Activated CD8-positive, alpha-beta memory T cell treated with anti-CD3 and anti-CD28 coated beads, Interleukin-2, amount 10 ng/mL, durations not matched to agents 7 days and 5 days (primary cell): ENCODE data around the gene HIGD1B. TPM values are rescaled to one million over a fixed set of nuclear protein-coding genes. Genes with fewer than 3 reads are reported as not detected.

Source experiments
- ATAC-seq: fragments of 150-1000 bp; cut with Tn5 transposase; one replicate; pipeline ENCODE4 v1.10.0; 2021; ENCODE audit warnings: moderate library complexity
- CTCF ChIA-PET: fragments of 350-600 bp; sonication (Branson Sonifier 250); formaldehyde crosslinking; loops from one replicate; lab custom pipeline; 2021; ENCODE audit warnings: antibody characterized with exemption; lab: Charles Lee
- DNase-seq: peaks from one replicate; pipeline ENCODE4 v3.0.0-alpha.2; 2020
- H3K27ac Mint-ChIP-seq: one replicate; pipeline ENCODE4 v1.8.0; 2021; ENCODE audit warnings: mild to moderate bottlenecking, mixed read lengths
- H3K27me3 Mint-ChIP-seq: one replicate; pipeline ENCODE4 v1.8.0; 2021; ENCODE audit warnings: mixed read lengths
- H3K36me3 Mint-ChIP-seq: one replicate; pipeline ENCODE4 v1.8.0; 2021; ENCODE audit warnings: mild to moderate bottlenecking, mixed read lengths
- H3K4me1 Mint-ChIP-seq: one replicate; pipeline ENCODE4 v1.8.0; 2021; ENCODE audit warnings: mixed read lengths
- H3K4me3 Mint-ChIP-seq: one replicate; pipeline ENCODE4 v1.8.0; 2021; ENCODE audit warnings: mild to moderate bottlenecking, moderate library complexity, mixed read lengths
- H3K9me3 Mint-ChIP-seq: one replicate; pipeline ENCODE4 v1.8.0; 2022; ENCODE audit warnings: low read depth, mixed read lengths
- total RNA-seq, 2 experiments: library from RNA; stranded (reverse); gene quantifications; one replicate each; pipeline ENCODE4 v1.2.3, GENCODE V29; 2021

HIGD1B gene
- total RNA-seq, 2 experiments from 2014 or later: not detected

DNA sequence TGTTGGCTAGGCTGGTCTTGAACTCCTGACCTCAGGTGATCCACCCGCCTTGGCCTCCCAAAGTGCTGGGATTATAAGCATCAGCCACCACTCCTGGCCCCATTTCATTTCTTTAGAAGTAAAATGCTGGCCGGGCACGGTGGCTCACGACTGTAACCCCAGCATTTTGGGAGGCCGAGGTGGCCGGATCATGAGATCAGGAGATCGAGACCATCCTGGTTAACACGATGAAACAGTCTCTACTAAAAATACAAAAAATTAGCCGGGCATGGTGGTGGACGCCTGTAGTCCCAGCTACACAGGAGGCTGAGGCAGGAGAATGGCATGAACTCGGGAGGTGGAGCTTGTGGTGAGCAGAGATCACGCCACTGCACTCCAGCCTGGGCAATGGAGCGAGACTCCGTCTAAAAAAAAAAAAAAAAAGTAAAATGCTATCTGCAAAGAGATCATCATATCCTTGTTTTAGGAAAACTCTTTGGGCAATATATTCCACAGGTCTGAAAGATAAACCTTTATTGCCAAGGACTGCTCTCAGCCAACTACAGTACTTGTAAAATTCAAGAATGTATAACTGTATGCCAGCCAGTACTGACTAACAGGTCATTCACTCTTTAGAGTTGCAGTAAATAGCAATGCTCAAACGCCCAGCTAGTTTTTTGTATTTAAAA lies 21.4 kb upstream of the HIGD1B start:
- Mint-ChIP-seq H3K36me3 (peaks cover 3% of the 10 kb centered on the region), H3K4me3 (no peak overlapping the region)
- CTCF ChIA-PET: interaction anchor here (0.6 to 1.0 kb wide), 2 partner anchors 47 to 565 kb away, joined by 3 read pairs; no protein-coding TSS in a partner anchor

DNA sequence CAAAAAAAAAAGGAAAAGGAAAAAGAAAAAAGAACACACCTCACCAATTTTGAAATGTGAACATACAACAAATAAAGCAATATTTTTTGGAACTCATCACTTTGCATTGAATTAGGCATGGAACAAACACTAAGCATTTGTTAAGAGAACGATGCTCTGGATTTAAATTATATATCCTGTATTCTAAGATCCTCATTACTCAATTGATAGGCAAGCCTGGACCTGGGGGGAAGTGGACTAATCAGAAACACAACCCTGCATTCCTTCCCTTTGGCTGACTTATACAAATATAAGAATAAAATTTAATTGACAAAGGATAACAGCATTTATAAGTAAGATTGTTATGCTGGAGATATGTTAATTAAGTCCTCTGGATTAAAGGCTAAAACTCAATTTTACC lies 19.8 kb upstream of the HIGD1B start:
- Mint-ChIP-seq H3K36me3 (peaks cover 3% of the 10 kb centered on the region), H3K9me3 (no peaks in the 10 kb centered on the region), H3K27me3 (peaks cover 55% of the 10 kb centered on the region), H3K4me3 (no peak overlapping the region), H3K4me1 (peaks cover 6% of the 10 kb centered on the region), H3K27ac (no peak overlapping the region)
- DNase-seq (no peak), ATAC-seq (no peak)
- CTCF ChIA-PET: interaction anchor here (1.7 kb wide), 1 partner anchor 48 kb away, joined by 13 read pairs; no protein-coding TSS in a partner anchor

More for the DNA sequence above, 21.4 kb upstream of the HIGD1B start:
- DNase-seq (no peak), ATAC-seq (no peak)
- H3K9me3 Mint-ChIP-seq: no peaks in the 10 kb centered on the region
- H3K27ac Mint-ChIP-seq: no peak overlapping the region
- peaks cover 39% of the 10 kb centered on the region for H3K27me3 Mint-ChIP-seq
- peaks cover 6% of the 10 kb centered on the region for H3K4me1 Mint-ChIP-seq

DNA sequence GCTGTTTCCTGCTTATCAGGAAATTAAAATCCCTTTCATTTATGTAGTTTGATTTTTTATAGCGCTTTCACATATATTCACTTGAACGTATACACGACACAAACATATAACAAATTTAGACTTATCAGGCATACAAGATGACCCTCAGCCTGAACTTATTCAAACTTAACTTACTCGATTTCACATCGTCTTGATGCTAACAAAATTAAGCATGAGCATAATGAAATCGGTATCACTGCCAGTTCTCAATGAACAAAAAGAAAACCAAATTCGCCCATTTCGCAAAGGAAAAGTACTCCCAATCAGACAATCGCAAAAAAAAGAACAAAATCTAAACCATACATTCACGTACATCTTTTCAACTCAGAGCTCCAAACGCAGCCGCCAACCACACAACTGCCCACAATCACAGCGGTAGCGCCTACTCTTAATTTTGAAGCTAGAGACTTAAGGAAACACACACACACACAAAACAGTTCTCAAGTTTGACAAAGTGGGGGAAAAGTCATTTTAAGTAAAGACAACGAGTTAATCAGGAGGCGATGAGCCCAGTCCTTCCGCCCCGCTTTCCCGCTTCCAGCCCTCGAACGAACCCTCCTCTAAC lies 18.7 kb upstream of the HIGD1B start:
- Mint-ChIP-seq H3K27ac (no peak overlapping the region), H3K4me1 (peaks cover 6% of the 10 kb centered on the region), H3K4me3 (peak overlapping the region; percentile 61), H3K36me3 (peaks cover 3% of the 10 kb centered on the region), H3K27me3 (peaks cover 64% of the 10 kb centered on the region), H3K9me3 (no peaks in the 10 kb centered on the region)
- CTCF ChIA-PET: interaction anchor here (1.0 to 1.7 kb wide), 2 partner anchors 50 to 54 kb away, joined by 4 to 13 read pairs; no protein-coding TSS in a partner anchor
- DNase-seq (peak; percentile 52), ATAC-seq (no peak)

DNA sequence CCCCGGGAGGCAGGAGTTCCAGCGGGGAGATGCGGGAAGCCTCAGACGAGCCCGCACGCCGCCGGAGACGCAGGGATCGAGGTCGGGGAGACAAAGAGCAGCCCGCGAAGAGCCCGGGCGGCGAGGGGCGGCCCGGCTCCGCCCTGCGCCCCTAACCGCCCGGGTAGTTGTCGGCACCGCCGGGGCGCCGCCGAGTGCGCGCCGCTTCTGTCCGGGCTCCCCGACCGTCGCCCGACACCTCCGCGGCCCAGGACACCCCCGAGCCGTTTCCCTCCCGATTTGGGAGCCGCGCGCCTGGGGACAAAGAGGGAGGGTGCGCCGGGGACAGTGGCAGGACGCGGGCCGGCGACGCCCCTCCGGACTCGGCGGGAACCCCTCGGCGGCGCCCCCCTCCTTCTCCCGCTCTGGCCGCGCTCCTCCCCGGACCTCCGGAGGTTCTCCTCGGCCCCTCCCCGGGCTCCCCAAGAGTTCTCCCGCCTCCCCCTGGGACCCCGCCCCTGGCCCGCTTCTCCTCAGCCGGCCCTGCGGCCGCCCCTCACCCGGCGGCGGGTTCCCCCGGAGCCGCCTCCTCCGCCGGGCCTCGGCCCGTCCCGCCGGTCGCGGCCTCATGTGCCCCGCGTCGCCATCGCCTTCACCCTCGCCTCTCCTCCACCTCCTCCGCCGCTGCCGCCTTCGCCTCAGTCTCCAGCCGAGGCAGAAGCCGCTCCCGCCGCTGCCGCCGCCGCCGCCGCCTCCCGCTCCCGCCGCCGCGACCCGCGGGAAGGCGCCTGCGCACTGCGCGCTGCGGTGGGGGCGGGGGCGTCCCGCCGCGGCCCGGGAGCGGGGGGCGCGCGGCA lies 17.9 kb upstream of the HIGD1B start, which contains the start of gene GJC1:
GJC1 (minus strand) TSS at position 765 of the 836 bp plus-strand sequence. CDS start 24,470 bp downstream, outside the sequence.
- no peak within 1 kb of the TSS for H3K27ac Mint-ChIP-seq
- CTCF ChIA-PET: interaction anchor here (1.5 to 2.9 kb wide), 3 partner anchors 50 to 306 kb away, joined by 4 to 21 read pairs (median 13); partner anchors contain the start of gene ACBD4
- H3K36me3 Mint-ChIP-seq: peaks cover 3% of the 10 kb centered on the region
- peaks cover 66% of the 10 kb centered on the region for H3K27me3 Mint-ChIP-seq
- peaks cover 6% of the 10 kb centered on the region for H3K4me1 Mint-ChIP-seq
- H3K4me3 Mint-ChIP-seq: peak within 1 kb of the TSS; percentile 61
- no peak for DNase-seq
- no peaks in the 10 kb centered on the region for H3K9me3 Mint-ChIP-seq
- peak; percentile 75 for ATAC-seq

DNA sequence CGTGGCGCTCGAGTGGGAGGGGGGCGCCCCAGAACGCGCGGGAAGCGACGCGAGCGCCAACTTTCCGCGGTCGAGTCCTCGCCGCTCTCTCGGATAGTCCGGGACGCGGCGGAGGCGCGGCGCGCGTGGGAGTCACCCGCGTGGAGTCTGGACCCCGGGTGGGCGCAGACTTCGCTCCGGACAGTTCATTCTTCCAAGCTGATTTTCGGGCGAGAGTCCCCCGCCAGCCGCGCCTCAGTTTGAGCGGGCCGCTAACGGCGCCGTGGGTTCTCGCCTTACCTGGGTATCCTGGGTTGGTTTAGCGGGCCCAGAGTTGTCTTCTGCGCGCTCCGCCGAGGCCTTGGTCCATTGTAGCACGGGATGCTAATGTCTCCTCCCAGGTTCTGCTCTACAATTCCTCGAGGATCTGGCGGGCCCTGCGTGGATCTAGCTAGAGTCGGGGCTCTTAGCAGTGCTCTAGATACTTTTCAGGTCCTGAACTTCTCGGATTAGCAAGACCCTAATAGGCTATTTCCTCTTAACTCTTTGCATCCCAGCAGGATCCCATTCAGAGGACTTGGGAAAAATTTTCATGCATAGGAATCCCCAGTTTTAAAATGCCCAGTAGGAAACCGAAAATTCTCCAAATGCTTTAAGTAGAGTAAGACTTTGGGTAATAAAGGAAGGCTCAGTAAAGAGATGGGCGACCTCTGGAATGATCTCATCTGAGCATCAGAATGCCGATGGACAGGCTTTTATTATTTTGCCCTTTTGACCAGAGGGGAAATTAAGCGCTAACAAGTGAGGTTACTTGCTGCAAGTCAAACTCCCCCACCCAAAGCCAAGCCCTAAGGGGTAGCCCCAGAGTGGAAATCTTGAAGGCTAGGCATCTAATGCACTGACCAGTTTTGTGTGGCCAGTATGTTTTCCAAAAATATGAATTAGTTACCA lies 17.1 kb upstream of the HIGD1B start:
- peak; percentile 37 for ATAC-seq
- CTCF ChIA-PET: interaction anchor here (0.5 to 2.9 kb wide), 3 partner anchors 52 to 322 kb away, joined by 3 to 21 read pairs (median 4); partner anchors contain the start of gene ACBD4
- Mint-ChIP-seq H3K27me3 (peaks cover 66% of the 10 kb centered on the region), H3K4me3 (peak overlapping the region; percentile 53), H3K27ac (no peak overlapping the region), H3K36me3 (peaks cover 3% of the 10 kb centered on the region), H3K4me1 (peaks cover 6% of the 10 kb centered on the region), H3K9me3 (no peaks in the 10 kb centered on the region)
- no peak for DNase-seq

DNA sequence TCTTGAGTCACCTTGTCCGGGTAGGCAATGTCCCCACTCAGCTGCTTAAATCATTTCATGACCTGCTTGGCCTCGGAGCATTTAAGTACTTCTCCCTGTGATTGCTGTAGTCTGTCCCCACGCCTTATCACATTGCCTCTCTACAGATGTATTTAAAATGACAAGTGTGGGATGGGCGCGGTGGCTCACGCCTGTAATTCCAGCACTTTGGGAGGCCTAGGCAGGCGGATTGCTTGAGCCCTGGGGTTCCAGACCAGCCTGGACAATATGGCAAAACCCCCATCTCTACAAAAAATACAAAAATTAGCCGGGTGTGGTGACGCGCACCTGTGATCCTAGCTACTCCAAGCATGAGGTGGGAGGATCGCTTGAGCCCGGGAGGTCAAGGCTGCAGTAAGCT lies 16.3 kb upstream of the HIGD1B start:
- Mint-ChIP-seq H3K36me3 (peaks cover 3% of the 10 kb centered on the region), H3K4me1 (peaks cover 6% of the 10 kb centered on the region), H3K27ac (no peak overlapping the region), H3K27me3 (peaks cover 64% of the 10 kb centered on the region), H3K4me3 (no peak overlapping the region), H3K9me3 (no peaks in the 10 kb centered on the region)
- DNase-seq: no peak
- CTCF ChIA-PET: interaction anchor here (0.5 to 2.9 kb wide), 3 partner anchors 53 to 321 kb away, joined by 3 to 21 read pairs (median 4); partner anchors contain the start of gene ACBD4
- no peak for ATAC-seq

DNA sequence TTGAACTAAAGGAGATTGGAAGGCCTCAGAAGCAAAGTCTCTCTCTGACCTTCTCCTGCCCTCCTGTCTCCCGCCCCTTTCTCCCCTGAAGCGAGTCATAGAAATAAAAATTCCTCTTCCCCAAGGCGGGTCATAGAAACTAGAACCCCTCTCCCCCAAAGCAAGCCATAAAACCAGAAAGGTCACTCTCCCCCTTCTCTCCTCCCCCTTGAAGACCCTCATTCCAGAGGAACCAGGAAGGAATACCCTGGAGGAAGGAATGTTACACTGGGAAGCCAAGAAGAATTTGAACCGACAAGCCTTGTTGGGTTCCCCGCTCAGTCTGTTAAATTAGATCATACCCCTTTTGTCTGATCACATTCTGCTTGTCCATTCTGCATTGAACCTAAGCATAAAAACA lies 14.9 kb upstream of the HIGD1B start:
- Mint-ChIP-seq H3K36me3 (peaks cover 3% of the 10 kb centered on the region), H3K4me3 (no peak overlapping the region), H3K27ac (no peak overlapping the region), H3K4me1 (peaks cover 6% of the 10 kb centered on the region), H3K9me3 (no peaks in the 10 kb centered on the region), H3K27me3 (peaks cover 52% of the 10 kb centered on the region)
- ATAC-seq (no peak), DNase-seq (no peak)
- CTCF ChIA-PET: interaction anchor here (2.9 kb wide), 1 partner anchor 54 kb away, joined by 21 read pairs; no protein-coding TSS in a partner anchor

DNA sequence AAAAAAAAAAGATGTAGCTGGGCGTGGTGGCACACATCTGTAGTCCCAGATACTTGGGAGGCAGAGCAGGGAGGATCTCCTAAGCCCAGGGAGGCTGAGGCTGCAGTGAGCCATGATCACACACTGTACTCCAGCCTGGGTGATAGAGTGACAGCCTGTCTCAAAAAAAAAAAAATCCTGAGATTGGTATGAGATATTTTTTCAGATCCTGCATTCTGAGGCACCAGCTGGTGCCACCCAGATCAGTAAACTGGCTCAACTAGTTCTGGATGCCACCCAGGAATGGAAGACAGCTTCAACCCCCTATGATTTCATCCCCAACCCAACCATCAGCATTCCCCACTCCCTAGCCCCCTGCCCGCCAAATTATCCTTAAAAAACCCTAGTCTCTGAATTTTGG lies 10.5 kb upstream of the HIGD1B start:
- ATAC-seq: no peak
- DNase-seq: no peak
- H3K4me1 Mint-ChIP-seq: no peaks in the 10 kb centered on the region
- CTCF ChIA-PET: interaction anchor here (0.7 to 2.2 kb wide), 5 partner anchors 20 to 436 kb away, joined by 3 to 6 read pairs (median 3); no protein-coding TSS in a partner anchor
- no peaks in the 10 kb centered on the region for H3K9me3 Mint-ChIP-seq
- H3K36me3 Mint-ChIP-seq: no peaks in the 10 kb centered on the region
- no peak overlapping the region for H3K27ac Mint-ChIP-seq
- no peak overlapping the region for H3K4me3 Mint-ChIP-seq
- peaks cover 18% of the 10 kb centered on the region for H3K27me3 Mint-ChIP-seq

DNA sequence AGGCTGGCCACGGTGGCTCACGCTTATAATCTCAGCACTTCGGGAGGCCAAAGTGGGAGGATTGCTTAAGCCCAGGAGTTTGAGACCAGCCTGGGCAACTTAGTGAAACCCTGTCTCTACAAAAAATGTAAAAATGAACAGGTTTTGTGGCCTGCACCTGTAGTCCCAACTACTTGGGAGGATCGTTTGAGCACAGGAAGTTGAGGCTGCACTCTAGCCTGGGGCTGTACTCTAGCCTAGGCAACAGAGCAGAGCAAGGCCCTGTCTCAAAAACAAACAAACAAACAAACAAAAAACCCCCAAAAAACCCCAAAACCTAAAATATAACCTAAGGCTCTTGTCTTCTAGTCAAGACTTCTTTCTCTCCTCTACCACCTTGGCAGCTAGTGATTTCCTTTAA lies 7.4 kb upstream of the HIGD1B start:
- DNase-seq (no peak), ATAC-seq (no peak)
- CTCF ChIA-PET: no interaction called here
- Mint-ChIP-seq H3K27ac (no peak overlapping the region), H3K27me3 (no peaks in the 10 kb centered on the region), H3K36me3 (no peaks in the 10 kb centered on the region), H3K9me3 (no peaks in the 10 kb centered on the region), H3K4me1 (no peaks in the 10 kb centered on the region), H3K4me3 (no peak overlapping the region)

DNA sequence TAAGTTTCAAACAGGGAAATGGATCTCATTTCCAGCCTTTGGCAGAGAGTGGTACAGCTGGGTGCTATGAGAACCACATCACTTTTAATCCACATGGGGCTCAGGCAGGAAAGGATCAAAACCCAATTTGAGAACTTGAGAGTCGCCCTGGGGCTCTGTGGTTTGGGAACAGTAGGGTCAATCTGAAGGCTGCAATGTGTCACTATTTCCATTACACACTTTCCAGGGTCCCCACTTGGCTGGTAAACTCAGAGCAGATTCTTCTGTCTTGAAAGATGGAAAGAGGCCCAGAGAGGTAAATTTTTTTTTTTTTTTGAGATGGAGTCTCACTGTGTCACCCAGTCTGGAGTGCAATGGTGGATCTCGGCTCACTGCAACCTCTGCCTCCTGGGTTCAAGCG lies 6.7 kb upstream of the HIGD1B start:
- H3K9me3 Mint-ChIP-seq: no peaks in the 10 kb centered on the region
- CTCF ChIA-PET: interaction anchor here (1.1 to 1.3 kb wide), 2 partner anchors 62 to 66 kb away, joined by 3 to 5 read pairs; no protein-coding TSS in a partner anchor
- H3K4me3 Mint-ChIP-seq: no peak overlapping the region
- no peaks in the 10 kb centered on the region for H3K27me3 Mint-ChIP-seq
- H3K4me1 Mint-ChIP-seq: no peaks in the 10 kb centered on the region
- no peak for DNase-seq
- no peak overlapping the region for H3K27ac Mint-ChIP-seq
- no peaks in the 10 kb centered on the region for H3K36me3 Mint-ChIP-seq
- no peak for ATAC-seq

DNA sequence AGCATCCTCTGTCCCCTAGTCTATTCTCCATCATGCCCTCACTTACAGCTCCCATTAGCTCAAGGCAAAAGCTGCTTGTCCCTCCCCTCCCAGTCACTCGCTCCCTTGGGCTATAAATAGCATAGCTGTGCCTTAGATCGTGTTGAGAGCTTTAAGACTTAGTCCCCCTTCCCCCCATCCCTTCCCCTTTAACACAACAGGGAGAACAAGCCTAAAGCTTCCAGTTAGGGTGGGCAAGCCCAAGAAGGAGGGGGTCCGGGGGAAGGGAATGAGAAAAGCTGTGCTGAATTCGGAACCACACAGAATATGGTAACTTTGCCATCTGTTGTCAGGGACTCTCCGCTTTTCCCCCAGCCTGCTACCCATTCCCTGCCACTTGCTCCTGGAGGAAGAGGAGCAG lies 4.9 kb upstream of the HIGD1B start:
- Mint-ChIP-seq H3K4me3 (no peak overlapping the region), H3K27ac (no peak overlapping the region), H3K9me3 (no peaks in the 10 kb centered on the region), H3K4me1 (no peaks in the 10 kb centered on the region), H3K36me3 (no peaks in the 10 kb centered on the region), H3K27me3 (no peaks in the 10 kb centered on the region)
- no peak for ATAC-seq
- CTCF ChIA-PET: no interaction called here
- no peak for DNase-seq

DNA sequence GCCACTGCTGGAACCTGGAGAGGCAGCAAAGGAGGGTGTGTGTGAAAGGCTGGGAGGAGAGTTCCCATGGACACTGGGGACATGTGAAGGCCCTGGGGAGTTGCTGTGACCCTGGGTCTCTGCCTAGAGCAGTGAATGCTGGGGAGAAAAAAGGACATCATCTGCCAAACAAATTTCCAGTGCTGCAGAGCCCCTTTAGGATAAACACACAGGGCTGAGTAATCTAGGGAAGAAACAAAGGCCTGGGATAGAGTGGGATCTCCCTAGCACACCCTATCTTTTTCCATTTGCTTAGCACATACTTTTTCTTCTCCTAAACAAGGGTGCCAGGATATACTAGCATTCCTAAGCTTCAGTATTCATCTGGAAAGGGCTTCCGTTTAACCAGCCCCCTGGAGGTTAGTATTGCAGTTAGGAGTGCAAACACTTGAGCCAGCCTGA lies 3.3 kb upstream of the HIGD1B start:
- Mint-ChIP-seq H3K27me3 (no peaks in the 10 kb centered on the region), H3K4me3 (no peak overlapping the region), H3K9me3 (no peaks in the 10 kb centered on the region), H3K36me3 (no peaks in the 10 kb centered on the region), H3K4me1 (no peaks in the 10 kb centered on the region), H3K27ac (no peak overlapping the region)
- DNase-seq: no peak
- no peak for ATAC-seq
- CTCF ChIA-PET: interaction anchor here (3.9 kb wide), 1 partner anchor 66 kb away, joined by 16 read pairs; no protein-coding TSS in a partner anchor
